HS-27A (cell line): ENCODE measurements around the gene RASGRP2.

Experiments used
- DNase-seq: peaks from one replicate; pipeline ENCODE4 v3.0.0-alpha.2; 2012; ENCODE audit warnings: low read depth, missing footprints

The RASGRP2 gene

DNA sequence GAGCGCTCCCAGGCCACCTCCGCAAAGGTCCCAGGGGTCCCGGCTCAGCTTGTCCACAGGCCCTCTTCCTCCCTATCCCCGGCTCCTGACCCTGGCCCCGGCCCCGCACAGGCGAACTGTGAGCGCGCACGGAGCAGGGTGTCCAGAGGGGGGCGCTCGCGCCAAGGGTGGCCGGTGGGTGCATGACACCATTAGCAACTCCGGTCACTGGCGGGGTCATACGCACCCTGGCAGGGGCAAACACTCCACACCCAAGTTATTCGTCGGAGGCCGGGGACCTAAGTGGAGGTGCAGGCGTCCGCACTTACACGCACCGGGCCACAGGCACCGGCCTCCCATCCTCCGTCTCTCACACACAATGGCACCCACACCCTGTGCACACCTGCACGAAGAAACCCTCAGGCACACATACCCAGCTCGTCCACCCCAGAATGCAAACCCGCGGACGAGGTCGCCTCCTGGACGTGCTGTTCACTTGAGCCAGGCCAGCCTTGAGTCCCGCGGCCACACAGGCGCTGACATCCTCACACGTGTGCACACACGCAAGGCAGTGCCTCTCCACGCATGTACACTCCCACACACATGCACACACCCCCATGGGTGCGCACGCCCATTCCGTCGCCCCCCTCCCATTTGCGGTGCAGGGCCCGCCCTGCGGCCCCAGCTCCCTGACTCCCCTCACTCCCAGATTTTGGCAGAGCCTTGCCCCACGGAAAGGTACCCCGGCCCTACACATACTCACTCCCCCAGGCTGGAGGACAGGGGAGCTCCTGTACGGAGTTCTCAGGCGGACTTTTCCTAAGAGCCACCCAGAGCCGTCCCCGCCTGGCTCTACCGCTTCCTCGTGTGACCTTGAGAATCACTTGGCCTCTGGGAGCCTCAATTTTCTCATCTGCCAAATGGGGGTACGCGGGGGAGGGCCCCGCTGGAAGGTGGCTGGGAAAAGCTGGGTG lies at the start of gene RASGRP2:
Gene RASGRP2, minus strand, starts transcription at position 552 of the 953 bp plus-strand sequence. CDS start 1,276 bp downstream, outside the sequence.
- no peak for DNase-seq

DNA sequence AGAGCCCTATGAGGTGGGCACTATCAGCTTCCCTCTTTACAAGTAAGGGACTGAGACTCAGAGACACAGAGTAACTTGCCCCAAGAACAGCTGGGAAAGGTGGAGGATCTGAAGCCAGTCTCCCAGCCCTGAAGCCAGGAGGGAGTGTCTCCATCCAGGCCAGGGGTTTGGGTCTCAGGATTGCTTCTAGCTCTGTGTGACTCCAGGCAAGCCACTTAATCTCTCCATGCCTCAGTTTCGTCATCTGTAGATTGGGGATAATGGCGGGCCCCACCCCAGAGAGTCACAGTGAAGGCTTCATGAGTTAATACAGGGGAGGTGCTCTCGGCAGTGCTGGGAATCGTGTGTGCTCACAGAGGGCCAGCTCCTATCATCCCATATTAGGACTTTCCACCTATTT lies 48.5 kb upstream of the RASGRP2 start:
- DNase-seq = no peak

DNA sequence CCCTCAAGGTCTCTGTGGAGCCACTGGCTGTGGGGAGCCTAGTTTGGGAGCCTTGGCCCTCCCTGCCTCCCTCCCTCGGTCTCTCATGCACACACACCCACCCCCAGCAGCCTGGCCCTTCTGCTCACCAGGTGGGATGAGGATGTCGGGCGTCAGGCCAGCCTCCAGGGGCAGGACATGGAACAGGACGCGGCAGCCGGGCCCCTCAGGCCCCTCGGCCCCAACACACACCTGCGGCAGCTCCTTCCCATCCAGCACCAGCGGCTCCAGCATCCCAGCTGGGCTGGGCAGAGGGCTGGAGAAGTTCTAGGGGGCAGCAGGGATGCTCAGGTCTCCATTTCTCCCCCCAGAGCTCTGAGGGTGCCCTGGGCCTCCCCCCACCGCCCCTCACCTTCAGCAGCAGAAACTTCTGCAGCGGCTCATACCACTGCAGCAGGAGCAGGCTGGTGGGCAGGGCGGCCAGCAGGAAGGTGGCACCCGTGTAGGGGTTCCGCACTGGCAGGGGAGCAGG lies 47.9 kb upstream of the RASGRP2 start:
- DNase-seq = no peak

DNA sequence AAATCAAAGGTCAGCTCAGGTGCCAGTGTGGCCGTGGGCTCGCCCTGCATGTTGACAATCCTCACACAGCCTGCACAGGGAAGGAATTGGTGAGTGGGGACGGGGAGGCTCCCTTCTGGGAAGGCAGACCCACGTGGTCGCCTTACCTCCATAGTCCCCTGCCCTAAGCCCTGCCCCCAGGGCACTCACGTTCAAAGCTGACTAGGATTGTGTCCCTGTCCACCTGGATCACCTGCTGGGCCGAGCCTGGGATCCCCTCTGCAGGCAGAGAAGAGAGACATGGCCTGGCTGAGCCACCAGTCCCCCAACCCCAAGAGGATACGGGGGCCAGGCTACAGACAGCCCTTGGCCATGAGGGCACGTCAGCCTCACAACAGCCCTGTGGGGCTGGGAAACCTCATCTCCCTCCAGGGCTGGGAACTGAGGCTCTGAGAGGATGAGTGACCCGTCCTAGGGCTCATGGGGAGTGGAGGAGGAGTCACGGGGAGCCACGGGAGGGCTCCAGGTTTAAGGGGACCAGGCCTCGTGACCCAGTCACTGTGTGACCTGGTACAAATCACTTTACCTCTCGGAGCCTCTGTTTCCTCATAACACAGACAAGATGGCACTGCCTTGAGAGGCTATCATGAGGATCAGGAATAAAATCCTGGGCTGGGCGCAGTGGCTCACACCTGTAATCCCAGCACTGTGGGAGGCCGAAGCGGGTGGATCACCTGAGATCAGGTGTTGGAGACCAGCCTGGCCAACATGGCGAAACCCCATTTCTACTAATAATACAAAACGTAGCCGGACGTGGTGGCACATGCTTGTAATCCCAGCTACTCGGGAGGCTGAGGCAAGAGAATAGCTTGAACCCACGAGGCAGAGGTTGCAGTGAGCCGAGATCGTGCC lies 46.5 kb upstream of the RASGRP2 start:
- DNase-seq = no peak

DNA sequence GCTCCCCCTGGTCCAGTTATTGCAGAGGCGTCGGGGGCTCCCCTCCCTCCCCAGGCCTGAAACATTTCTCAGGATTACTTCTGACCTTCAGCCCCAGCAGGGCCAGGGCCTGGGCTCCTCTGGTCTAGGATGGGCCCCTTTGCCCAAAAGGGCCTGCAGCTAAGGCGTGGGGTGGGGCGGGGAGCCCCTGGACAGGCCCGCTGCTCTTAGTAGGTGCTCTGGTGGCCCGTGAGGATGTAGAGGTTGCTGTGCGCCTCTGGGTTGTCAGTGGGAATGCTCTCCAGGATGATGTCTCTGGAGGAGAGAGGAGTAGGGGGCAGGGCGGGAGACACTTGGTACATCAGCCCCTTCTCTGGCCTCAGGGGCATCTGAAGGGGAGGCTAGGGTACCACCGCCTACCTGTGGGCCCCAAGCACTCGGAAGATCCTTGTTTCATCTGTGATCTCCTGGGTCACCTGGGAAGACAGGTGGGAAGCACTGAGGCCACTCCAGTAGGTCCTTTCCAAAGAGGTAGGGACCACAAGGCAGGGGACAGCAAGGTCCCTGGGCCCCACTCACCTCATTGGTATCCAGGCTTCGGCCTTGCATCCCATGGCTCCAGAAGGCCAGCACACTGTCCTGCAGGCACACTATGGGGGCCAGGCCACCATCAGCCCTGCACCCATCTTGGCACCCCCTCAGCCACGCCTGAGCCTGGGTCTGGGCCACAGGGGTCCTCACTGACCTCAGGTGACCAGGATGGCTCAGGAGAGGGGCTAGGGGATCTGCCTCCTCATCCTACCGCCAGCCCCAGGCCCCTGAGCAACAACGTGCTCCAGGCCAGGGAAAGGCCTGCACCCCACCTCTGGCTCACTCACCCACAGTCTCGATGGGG lies 45.6 kb upstream of the RASGRP2 start:
- no peak for DNase-seq

DNA sequence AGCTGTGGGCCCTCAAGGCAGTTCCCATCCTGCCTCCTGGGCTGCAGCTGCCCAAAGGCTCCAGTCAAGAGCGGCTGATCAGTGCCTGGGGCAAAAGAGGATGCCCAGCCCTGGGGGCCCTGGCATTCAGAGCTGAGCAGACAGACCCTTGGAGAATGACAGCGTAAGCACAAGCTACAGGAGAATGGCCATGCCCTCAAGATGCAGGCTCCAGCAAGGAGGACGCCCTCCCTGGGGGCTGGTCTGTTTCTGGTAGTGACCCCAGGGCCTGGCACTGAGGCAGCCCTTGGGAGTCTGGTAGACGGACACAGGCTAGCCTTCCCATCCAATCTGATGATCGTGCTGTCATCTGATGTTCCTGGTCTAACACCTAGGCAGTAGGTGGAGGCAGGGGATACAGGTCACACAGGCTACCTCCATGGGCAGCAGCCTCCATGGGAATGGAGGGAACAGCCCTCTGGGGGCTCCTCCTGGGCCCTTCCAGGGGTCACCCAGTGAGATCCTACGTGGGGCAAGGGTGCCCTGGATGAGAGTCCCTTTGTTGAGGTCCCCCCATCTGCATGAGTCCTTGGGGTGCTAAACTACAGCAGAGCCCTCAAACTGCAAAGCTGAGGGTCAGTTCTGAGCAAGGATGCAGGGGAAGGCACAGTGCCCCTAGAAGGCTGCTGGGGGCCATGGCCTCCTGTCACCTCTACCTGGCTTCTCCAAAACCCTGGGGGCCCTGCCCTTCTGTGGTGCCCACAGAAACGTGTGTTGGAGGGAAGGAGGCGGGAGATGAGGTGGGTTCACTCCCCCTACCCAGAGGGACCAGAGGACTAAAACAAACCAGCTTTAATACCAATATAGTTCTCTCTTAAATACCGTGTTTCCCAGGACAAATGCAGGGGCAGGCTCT lies 44.6 kb upstream of the RASGRP2 start:
- no peak for DNase-seq

DNA sequence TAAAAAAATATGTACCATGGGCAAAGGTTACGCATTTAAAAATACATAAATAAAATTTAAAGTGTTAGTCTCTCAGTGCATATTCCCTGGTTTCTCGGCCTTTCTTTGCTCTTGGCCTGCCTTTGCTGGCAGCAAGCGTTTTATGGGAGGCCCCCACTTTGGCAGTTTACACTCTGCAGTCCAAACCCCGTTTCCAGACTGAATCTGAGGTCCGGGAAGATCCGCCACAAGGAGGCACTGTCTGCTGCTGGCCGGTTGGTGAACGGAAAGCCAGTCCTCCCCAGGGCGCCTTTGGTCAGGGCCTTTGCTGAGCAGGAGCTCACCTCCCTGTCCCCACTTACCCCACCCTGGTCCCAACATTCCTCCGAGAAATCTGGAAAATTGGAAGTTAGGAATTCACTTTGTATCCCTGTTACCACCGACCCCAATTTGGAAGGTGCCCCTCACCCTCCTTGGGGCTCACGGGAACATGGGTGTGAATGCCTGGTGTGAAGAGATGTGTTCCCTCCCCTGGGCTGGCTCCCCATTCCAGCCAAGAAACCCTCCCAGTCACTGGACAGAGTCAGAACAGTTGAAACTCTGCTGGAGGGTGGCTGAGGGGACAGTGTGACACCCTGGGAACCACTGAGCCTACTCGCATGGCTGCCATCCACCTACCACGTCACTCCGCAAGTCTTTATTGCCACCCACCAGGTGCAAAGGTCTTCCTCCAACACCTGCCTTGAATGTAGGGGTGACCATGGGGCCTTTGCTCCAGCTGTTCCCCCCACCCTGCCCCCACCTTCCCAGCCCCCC lies 43.8 kb upstream of the RASGRP2 start:
- no peak for DNase-seq

DNA sequence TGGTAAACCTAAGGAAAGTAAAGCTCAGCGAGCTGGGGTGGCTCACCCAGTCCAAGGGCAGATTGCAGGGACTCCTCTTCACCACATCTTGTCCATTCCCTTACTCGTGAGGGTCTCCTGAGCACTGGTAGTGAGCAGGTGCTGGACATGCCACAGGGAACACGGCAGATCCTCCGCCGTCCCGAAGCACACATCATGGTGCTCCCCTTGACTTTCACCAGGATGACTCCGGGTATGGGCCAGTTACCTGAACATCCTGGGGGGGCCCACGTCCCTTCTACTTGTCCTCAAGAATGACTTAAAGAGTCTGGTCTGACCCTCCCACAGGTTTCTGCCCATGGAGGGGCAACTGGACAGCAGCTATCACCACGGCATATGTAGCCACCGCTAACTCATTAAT lies 42.4 kb upstream of the RASGRP2 start:
- no peak for DNase-seq

DNA sequence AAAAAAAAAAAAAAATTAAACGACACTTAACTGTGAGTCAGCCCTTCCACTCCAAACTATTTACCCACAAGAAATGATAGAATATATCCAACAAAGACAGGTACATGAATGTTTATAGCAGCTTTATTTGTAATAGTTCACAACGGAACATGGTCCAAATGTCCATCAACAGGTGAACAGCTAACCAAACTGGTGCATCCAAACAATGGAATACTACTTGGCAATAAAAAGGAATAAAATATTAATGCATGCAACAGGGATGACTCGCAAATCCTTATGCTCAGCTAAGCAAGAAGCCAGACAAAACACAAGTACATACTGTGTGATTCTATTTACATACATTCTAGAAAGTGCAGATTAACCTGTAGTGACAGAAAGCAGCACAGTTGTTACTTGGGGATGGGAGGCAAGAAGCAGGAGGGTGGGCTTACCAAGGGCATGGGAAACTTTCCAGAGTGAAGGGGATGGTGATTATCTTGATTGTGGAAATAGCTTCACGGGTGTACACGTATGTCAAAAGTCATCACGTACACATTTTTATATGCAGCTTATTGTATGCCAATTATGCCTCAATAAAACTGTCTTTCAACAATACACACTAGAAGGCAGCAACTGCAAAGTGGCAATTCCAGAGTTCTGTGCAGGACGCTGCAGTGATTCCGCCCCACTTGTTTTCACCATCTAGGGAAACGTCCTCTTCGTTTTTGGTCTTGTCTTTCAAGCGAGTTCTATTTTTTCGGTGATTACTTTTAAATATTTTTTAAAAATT lies 41.1 kb upstream of the RASGRP2 start:
- DNase-seq = no peak

DNA sequence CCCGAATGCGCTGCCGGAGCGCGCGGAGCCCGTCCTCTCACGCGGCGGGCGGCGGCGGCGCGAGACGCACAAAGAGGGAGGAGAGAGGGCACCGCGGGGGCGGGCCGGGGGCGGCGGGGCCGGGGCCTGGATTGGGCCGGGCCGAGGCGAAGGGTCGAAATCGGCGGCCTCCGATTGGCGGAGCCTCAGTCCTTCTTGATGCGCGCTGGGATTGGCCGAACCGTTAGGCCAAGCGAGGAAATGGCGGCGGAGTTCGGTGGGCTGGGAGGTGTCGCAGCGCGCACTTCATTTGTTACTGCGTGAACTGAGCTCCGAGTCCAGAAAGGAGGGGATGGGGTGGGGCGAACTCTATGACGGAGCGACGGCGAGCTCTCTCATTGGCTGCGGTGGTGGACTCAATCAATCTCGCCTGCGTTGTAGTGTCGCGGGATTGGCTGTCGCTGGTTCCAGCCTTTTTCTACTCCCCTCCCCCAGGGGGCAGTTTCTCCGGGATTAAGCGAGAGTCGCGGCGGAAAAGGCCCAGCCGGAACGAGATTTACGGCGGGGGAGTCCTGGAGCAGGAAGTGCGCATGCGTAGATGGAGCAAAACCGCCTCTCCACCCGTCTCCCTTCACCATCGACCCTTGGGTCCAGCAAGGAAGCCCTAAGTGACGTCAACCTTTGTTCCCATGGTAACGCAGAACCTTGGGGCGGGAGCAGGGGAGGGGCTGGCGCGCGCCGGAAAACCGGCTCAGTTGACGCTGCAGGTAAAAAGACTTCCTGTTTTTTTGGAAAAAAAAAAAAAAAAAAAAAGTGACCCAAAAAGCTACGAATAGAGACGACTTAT lies 34.7 kb upstream of the RASGRP2 start, which contains the start of gene SF1:
Gene SF1, minus strand, starts transcription at position 70 of the 826 bp plus-strand sequence. CDS start 150 bp downstream, outside the sequence.
- DNase-seq = peak; percentile 100

DNA sequence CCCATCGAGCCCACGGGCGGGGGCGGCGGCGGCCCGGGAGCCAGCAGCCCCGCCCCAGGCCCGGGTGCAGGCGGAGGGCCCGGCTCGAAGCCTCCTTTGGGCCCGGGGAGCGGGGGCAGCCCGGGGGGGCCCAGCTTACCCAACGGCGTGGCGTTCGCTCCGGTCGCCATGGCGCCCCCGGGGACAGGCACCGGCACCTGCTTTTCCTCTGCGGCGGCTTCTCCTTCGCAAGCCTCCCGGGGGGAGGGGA lies 34.2 kb upstream of the RASGRP2 start:
- DNase-seq = no peak

DNA sequence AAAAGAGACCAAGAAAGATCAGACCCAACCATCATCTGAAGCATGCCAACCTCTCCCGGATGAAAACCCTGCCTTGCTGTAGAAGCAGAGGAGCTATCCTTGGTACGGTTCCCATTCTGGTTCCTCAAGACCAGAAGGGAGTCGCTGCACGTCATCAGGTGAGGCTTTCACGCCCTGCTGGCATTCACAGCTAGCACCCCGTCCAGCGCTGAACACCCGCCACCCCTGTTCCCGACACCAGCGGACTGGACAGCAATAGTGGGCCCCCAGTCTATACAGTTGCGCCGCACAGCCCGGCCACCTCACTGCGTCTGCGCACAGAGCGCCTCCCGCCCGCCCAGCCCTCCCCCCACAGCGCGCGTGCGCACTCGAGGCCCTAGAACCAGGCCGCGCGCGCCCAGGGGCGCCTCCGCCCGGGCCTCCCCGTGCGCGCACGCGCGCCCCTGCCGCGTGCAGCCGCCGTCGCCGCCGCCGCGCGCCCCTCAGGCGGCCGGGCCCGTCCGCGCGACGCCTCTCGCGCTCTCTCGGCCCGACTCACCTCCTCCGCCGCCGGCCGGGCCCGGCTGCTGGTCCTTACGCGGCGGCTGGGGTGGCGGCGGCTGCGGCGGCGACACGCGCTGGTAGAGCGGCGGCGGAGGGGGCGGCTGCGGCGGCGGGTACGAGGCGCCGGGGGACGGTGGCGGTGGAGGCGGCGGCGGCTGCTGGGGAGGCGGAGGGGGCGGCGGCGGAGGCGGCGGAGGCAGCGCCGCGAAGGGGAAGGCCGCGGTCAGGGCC lies 33.7 kb upstream of the RASGRP2 start:
- peak; percentile 56 for DNase-seq

DNA sequence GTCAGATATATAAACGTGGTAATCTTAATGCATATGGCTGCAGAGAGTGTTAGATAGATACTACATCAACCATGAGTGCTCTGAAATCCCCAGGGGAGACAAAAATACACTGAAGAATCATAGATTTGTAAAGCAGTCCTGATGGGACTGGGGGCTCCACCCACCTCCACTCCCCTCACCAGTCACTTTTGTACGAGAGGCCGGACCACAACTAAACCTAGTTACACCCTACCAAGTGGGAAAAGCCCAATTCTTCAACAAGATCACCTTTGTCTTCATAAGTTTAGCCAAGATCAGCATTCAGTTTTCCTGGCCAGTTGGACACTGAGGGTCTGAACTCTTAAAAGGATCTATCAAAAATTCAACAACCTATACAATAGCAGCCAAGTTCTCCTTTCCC lies 32.9 kb upstream of the RASGRP2 start:
- DNase-seq = no peak

DNA sequence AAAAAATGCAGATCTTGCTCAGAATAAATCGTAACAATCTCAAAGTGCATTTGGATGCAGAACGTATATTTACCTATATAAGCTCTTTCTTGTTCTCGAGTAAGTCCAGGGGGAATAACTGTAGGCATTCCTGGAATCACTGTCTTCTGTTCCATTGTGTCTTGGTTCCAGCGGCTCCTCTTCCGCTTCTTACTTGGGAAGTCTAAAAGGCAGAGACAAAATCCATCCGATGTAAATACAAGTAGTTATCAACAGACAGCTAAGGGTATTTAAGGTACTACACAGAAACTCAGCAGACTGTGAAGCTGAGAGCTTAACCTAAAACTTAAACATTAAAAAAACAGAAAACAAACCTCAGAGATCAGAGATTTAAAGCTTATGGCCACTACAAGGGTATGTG lies 32.5 kb upstream of the RASGRP2 start:
- no peak for DNase-seq

DNA sequence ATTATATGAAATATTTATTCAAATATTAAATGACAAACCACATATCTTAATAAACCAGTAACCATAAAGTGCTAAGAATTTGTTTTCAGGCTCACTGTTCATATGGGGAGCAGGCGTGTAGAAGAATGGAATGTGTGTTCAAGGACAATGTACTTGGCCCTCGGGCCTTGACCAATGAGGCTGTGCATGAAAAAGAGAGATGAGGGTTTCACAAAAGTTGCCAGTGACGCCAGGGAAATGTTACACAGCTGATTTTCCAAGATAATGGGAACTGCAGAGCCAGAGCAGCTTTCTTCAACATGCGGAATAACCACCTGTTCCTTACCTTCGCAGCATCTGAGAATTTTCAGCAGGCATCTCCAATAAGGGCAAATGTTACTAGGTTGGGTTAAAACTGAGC lies 30.2 kb upstream of the RASGRP2 start:
- DNase-seq = no peak

DNA sequence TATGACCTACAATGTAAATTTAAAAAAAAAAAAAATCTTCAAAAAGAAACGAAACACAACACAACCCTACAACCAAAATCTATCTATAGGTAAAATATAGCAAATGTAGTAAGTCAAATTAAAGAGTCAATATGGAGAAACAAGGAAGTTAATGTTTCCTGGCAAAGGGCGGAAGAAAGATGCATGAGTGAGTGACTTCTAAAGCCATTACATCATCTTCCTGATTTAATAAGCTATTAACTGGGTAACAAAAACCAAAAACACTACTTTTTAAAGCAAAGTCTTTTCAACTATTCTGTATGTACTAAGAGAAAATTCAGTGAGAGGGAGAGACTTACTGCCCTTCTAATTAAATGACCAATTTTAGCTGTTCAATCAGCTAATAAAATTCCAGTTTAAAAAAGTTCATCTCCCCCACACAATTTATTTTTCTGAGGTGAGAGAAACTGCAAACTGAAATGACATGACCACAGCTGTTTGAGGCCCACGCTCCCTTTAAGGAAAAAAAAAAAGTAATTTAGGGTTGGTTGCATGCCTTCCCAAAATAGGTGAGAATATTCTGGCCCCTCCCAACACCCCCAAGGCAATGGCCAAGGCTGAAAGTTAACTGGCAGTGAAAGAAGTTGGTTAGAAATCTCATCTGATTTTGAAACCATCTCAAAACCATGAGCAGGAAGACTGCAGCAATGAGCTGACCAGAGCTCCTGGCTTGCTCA lies 28.5 kb upstream of the RASGRP2 start:
- no peak for DNase-seq

DNA sequence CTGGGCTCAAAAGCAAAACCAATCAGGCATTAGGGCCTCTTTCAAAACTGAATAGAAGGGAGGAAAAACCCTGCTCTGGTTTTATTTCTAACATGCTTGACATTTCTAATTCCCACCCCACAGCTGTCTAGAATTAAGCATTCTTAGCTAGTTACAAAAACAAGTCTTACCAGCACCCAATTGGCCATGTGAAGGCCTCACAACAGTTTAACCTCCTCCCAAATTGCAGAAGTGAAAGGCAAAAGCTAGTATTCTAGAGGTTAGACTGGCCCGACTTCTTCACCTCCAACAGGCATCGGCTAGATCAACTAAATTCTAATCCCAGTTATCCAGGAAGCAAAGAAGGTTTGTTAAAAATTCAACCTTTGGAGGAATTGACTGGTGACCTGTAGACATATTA lies 27.9 kb upstream of the RASGRP2 start:
- DNase-seq = no peak
